Naive thymus-derived CD4-positive, alpha-beta T cell (primary cell): ENCODE data around the gene GPR33. TPM values are rescaled to one million over a fixed set of nuclear protein-coding genes. Genes with fewer than 3 reads are reported as not detected.

Source experiments
- ATAC-seq: fragments of 150-1000 bp; cut with Tn5 transposase; 2 replicates; pipeline ENCODE4 v1.10.0; 2021; ENCODE audit warnings: mild to moderate bottlenecking, moderate library complexity
- CTCF ChIA-PET: fragments of 350-600 bp; sonication (Branson Sonifier 250); formaldehyde crosslinking; loops from one replicate; lab custom pipeline; 2021; ENCODE audit warnings: antibody characterized with exemption; lab: Charles Lee
- POLR2A ChIA-PET: fragments of 350-600 bp; sonication (Branson Sonifier 250); formaldehyde crosslinking; loops from one replicate; lab custom pipeline; 2021; ENCODE audit warnings: antibody characterized with exemption, inconsistent platforms; lab: Charles Lee
- DNase-seq, 9 donors: peaks; one replicate each; pipeline versions ENCODE4 v3.0.0 to v3.0.0-alpha.2; 2020 to 2022; ENCODE audit warnings: mixed read lengths in 1 of 9
- H3K27ac ChIP-seq: one replicate; pipeline ENCODE4 v1.7.0; 2013; ENCODE audit warnings: mild to moderate bottlenecking, low read depth, low read length, moderate library complexity
- H3K27me3 ChIP-seq, 2 donors: one replicate each; pipeline ENCODE4 v1.7.0; 2013; ENCODE audit warnings: low read length in 2 of 2, mild to moderate bottlenecking in 2 of 2, moderate library complexity in 2 of 2; ENCODE audit not compliant: control insufficient read depth in 2 of 2, insufficient read depth in 2 of 2
- H3K36me3 ChIP-seq, 3 experiments: 1 replicate in 2 of 3; 2 replicates in 1 of 3; pipeline ENCODE4 v1.7.0; 2013; ENCODE audit warnings: low read length in 3 of 3, mild to moderate bottlenecking in 3 of 3, moderate library complexity in 1 of 3; ENCODE audit not compliant: insufficient read depth in 3 of 3, control insufficient read depth in 2 of 3
- H3K4me1 ChIP-seq, 2 donors: one replicate each; pipeline ENCODE4 v1.7.0; 2013; ENCODE audit warnings: low read length in 2 of 2, mild to moderate bottlenecking in 2 of 2, moderate library complexity in 1 of 2; ENCODE audit not compliant: control insufficient read depth in 2 of 2, insufficient read depth in 2 of 2
- H3K4me3 ChIP-seq: 2 replicates; pipeline ENCODE4 v1.7.0; 2013; ENCODE audit warnings: mild to moderate bottlenecking, low read length
- H3K9me3 ChIP-seq, 3 experiments: 1 replicate in 2 of 3; 2 replicates in 1 of 3; pipeline ENCODE4 v1.7.0; 2013; ENCODE audit warnings: low read length in 3 of 3; ENCODE audit not compliant: control insufficient read depth in 2 of 3
- H3K27ac Mint-ChIP-seq, 9 donors: one replicate each; pipeline ENCODE4 v1.8.0; 2020 to 2022; ENCODE audit warnings: mixed read lengths in 9 of 9, mild to moderate bottlenecking in 8 of 9, moderate library complexity in 5 of 9, inconsistent platforms in 2 of 9
- H3K27me3 Mint-ChIP-seq, 5 donors: one replicate each; pipeline ENCODE4 v1.8.0; 2021 to 2022; ENCODE audit warnings: mixed read lengths in 5 of 5, mild to moderate bottlenecking in 1 of 5
- H3K36me3 Mint-ChIP-seq, 5 donors: one replicate each; pipeline ENCODE4 v1.8.0; 2020 to 2022; ENCODE audit warnings: mixed read lengths in 5 of 5, mild to moderate bottlenecking in 3 of 5, inconsistent platforms in 1 of 5
- H3K4me1 Mint-ChIP-seq, 7 donors: one replicate each; pipeline ENCODE4 v1.8.0; 2020 to 2022; ENCODE audit warnings: mixed read lengths in 7 of 7, mild to moderate bottlenecking in 3 of 7, inconsistent platforms in 1 of 7
- H3K4me3 Mint-ChIP-seq, 10 donors: one replicate each; pipeline ENCODE4 v1.8.0; 2020 to 2022; ENCODE audit warnings: mild to moderate bottlenecking in 10 of 10, mixed read lengths in 10 of 10, moderate library complexity in 6 of 10, inconsistent platforms in 2 of 10
- H3K9me3 Mint-ChIP-seq, 11 donors: one replicate each; pipeline ENCODE4 v1.8.0; 2020 to 2022; ENCODE audit warnings: mixed read lengths in 11 of 11, mild to moderate bottlenecking in 4 of 11, inconsistent platforms in 1 of 11, moderate library complexity in 1 of 11
- intact Hi-C, 2 donors: fragments of 100-400 bp; cut with micrococcal nuclease; formaldehyde crosslinking; loops; one replicate each; pipeline ENCODE4 v1.15.1; 2023
- polyA plus RNA-seq, 2 donors: library from polyadenylated mRNA; unstranded; fragments of 300-500 nt; fragmentation: Illumina TruSeq; gene quantifications; one replicate each; pipeline ENCODE4 v1.2.3, GENCODE V29; 2021
- total RNA-seq, 6 experiments: library from RNA in 5 of 6; stranded (reverse) in 5 of 6; gene quantifications; 1 replicate in 5 of 6; 2 replicates in 1 of 6; pipeline ENCODE4 v1.2.3 and lab custom pipeline; 2021 to 2026

The GPR33 gene
- total and polyA plus RNA-seq, 7 experiments from 2014 or later = 0.29 TPM; not detected in 6

DNA sequence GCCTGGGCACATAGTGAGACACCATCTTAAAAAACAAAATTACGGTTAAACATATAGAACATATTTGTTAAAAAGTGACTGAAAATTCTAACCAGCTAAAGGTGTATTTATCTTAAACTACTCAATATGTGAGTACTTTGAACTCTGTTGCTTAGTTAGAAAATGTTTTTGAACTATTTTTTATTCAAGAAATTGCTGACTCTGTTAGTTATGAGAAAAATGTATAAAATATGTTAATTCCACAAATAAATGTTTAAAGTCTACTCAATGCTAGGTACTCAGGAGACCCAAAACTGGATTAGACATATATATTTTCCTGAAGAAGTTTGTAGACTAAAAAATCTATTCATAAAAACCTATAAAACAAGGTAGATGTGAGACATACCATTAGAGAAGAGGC lies 23.0 kb upstream of the GPR33 start:
- H3K27ac Mint-ChIP-seq = no peak overlapping the region
- intact Hi-C loops = loop anchor here (1.0 to 5.0 kb wide), 3 partner anchors 416 to 741 kb away; no protein-coding TSS in a partner anchor
- Histone ChIP-seq H3K27ac (no peak overlapping the region), H3K4me1 (no peaks in the 10 kb centered on the region), H3K9me3 (no peaks in the 10 kb centered on the region), H3K4me3 (no peak overlapping the region), H3K36me3 (no peaks in the 10 kb centered on the region), H3K27me3 (no peaks in the 10 kb centered on the region)
- DNase-seq (no peak), ATAC-seq (no peak)
- no peaks in the 10 kb centered on the region for H3K4me1 Mint-ChIP-seq
- no peaks in the 10 kb centered on the region for H3K36me3 Mint-ChIP-seq
- H3K9me3 Mint-ChIP-seq = no peaks in the 10 kb centered on the region
- ChIA-PET CTCF (interaction anchor here (1.2 to 3.5 kb wide), 2 partner anchors 742 to 744 kb away, joined by 3 to 23 read pairs; no protein-coding TSS in a partner anchor), POLR2A (no interaction called here)
- peaks cover 0 to 4% (median 0%) of the 10 kb centered on the region in 5 donors for H3K27me3 Mint-ChIP-seq
- no peak overlapping the region for H3K4me3 Mint-ChIP-seq

DNA sequence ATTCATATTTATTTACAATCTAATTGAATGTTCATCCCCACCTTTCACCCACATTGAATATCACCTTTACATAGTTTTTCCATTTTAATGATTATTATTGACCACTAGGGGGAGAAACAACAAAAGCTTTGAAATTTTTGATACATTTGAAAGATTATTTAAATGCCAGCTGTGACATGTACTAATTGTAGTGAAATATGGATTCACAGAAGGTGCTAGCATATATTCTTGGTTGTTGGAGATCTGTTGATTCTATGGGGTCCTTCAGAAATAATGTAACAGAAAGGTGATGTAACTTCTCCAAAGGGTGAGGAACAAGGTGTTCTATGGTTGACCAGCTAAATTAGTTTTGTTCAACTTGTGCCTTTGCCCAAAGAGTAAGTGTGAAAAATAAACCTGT lies 22.4 kb upstream of the GPR33 start:
- POLR2A ChIA-PET = no interaction called here
- no peaks in the 10 kb centered on the region for H3K9me3 ChIP-seq
- CTCF ChIA-PET = interaction anchor here (1.0 to 3.5 kb wide), 2 partner anchors 740 to 744 kb away, joined by 3 to 23 read pairs; no protein-coding TSS in a partner anchor
- no peak overlapping the region for H3K27ac Mint-ChIP-seq
- no peak overlapping the region for H3K27ac ChIP-seq
- DNase-seq (peak in 5 of 9 donors; percentile 7 to 19 (median 12)), ATAC-seq (no peak)
- no peaks in the 10 kb centered on the region for H3K36me3 Mint-ChIP-seq
- intact Hi-C loops = loop anchor here (1.0 to 5.0 kb wide), 3 partner anchors 417 to 742 kb away; no protein-coding TSS in a partner anchor
- no peaks in the 10 kb centered on the region for H3K9me3 Mint-ChIP-seq
- no peaks in the 10 kb centered on the region for H3K27me3 ChIP-seq
- no peak overlapping the region for H3K4me3 ChIP-seq
- H3K36me3 ChIP-seq = no peaks in the 10 kb centered on the region
- H3K4me3 Mint-ChIP-seq = no peak overlapping the region
- H3K4me1 ChIP-seq = no peaks in the 10 kb centered on the region
- no peaks in the 10 kb centered on the region for H3K4me1 Mint-ChIP-seq
- H3K27me3 Mint-ChIP-seq = peaks cover 0 to 4% (median 0%) of the 10 kb centered on the region in 5 donors

DNA sequence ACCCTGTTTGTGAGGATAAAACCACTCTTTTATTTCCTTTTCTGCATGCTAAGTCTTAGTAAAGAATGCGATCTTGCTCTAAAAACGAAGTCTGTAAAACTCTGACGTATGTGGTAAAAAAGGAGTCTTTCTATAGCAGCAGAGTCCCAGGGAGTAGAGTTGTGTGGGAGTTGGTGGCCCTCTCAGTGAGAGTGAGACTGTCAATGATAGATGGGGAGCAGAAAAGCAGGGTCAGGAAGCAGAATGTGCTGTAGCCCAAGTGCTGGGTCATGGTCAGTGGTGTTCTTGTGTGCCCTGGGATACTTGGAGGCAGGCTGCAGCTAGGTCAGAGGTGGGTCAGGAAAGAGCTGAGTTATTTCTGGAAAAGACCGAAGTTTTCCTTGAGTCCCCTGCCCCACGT lies 20.3 kb upstream of the GPR33 start:
- H3K4me3 ChIP-seq = no peak overlapping the region
- H3K27ac ChIP-seq = no peak overlapping the region
- no peaks in the 10 kb centered on the region for H3K4me1 Mint-ChIP-seq
- ChIA-PET POLR2A (no interaction called here), CTCF (no interaction called here)
- H3K9me3 ChIP-seq = no peaks in the 10 kb centered on the region
- peaks cover 0 to 4% (median 0%) of the 10 kb centered on the region in 5 donors for H3K27me3 Mint-ChIP-seq
- H3K27ac Mint-ChIP-seq = no peak overlapping the region
- intact Hi-C loops = no loop called here
- no peaks in the 10 kb centered on the region for H3K27me3 ChIP-seq
- H3K36me3 ChIP-seq = no peaks in the 10 kb centered on the region
- ATAC-seq (no peak), DNase-seq (no peak)
- H3K36me3 Mint-ChIP-seq = no peaks in the 10 kb centered on the region
- H3K4me3 Mint-ChIP-seq = no peak overlapping the region
- no peaks in the 10 kb centered on the region for H3K9me3 Mint-ChIP-seq
- no peaks in the 10 kb centered on the region for H3K4me1 ChIP-seq

DNA sequence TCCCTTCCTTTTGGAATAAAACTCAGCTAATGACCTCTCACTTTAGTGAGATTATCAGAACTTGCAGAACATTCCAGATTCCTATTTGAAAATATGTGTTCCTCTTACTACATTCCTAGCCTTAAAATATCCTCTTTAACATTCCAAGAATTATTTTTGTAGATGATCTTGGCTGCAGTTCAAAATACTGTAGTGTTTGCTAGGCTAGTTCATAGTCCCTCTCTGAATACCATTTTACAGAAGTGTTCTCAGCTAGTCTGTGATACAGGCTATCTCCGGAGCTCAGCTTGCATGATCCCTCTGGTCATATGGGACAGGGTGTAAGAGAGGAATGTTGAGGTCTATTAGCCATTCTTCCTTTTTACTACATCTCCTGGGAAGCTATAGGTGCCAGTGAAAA lies 17.6 kb upstream of the GPR33 start:
- ChIA-PET POLR2A (no interaction called here), CTCF (no interaction called here)
- Histone ChIP-seq H3K9me3 (no peaks in the 10 kb centered on the region), H3K27ac (no peak overlapping the region), H3K27me3 (no peaks in the 10 kb centered on the region), H3K4me1 (no peaks in the 10 kb centered on the region), H3K4me3 (no peak overlapping the region), H3K36me3 (no peaks in the 10 kb centered on the region)
- Mint-ChIP-seq H3K4me3 (no peak overlapping the region), H3K27ac (no peak overlapping the region), H3K27me3 (peaks cover 0 to 4% (median 0%) of the 10 kb centered on the region in 5 donors), H3K4me1 (no peaks in the 10 kb centered on the region), H3K36me3 (no peaks in the 10 kb centered on the region), H3K9me3 (no peaks in the 10 kb centered on the region)
- no peak for DNase-seq
- ATAC-seq = no peak
- intact Hi-C loops = no loop called here

DNA sequence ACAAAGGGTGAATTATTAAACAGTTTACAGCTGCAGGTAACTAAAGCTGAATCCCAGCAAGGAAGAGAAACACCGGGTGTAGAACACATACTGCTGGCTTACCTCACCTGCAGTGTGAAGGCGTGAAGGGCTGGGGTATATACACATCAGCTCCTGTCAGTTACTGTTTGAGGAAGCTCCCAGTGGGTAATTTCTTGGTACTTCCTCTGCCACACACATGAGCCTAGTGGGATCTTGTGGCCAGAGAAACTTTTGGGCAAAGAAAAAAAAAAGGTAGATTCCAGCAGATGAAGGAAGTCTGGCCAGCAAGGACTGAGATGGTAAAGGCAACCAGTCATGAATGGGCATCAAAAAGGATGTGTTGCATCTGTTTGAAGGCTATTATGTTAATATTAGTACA lies 14.0 kb upstream of the GPR33 start:
- POLR2A ChIA-PET = no interaction called here
- Mint-ChIP-seq H3K36me3 (no peaks in the 10 kb centered on the region), H3K4me1 (no peaks in the 10 kb centered on the region), H3K9me3 (peaks cover 0 to 7% (median 0%) of the 10 kb centered on the region in 11 donors), H3K4me3 (no peak overlapping the region), H3K27ac (no peak overlapping the region), H3K27me3 (peaks cover 0 to 6% (median 6%) of the 10 kb centered on the region in 5 donors)
- no peak for DNase-seq
- no peaks in the 10 kb centered on the region for H3K36me3 ChIP-seq
- no peaks in the 10 kb centered on the region for H3K4me1 ChIP-seq
- no peak for ATAC-seq
- no peak overlapping the region for H3K4me3 ChIP-seq
- intact Hi-C loops = no loop called here
- CTCF ChIA-PET = interaction anchor here (0.8 to 1.3 kb wide), 2 partner anchors 229 to 751 kb away, joined by 3 read pairs; no protein-coding TSS in a partner anchor
- no peaks in the 10 kb centered on the region for H3K9me3 ChIP-seq
- H3K27me3 ChIP-seq = no peaks in the 10 kb centered on the region
- H3K27ac ChIP-seq = no peak overlapping the region

DNA sequence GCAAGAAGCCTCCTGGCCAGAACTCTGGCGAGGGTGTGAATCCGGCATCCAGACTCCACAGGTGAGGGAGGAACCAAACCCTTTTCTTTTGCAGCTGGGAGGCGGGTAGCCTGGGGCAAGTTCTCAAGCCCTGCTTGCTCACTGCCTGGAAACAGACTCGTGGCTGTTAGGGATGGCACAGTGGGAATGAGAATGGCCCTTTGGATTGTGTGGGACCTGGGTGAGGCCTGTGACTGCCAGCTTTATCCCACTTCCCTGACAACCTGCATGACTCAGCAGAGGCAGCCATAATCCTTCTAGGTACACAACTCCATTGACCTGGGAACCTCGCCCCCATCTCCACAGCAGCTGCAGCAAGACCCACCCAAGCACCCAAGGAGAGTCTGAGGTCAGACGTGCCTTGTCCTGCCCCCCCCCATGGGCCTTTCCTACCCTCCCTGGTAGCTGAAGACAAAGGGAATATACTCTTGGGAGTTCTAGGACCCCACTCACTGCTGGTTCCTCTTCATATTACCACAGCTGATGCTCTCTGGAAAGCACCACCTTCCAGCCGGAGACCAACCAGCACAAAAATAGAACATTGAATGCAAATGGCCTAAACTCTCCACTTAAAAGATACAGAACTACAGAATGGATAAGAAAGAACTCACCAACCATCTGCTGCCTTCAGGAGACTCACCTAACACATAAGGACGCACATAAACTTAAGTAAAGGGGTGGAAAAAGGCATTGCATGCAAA lies 5.1 kb upstream of the GPR33 start:
- H3K4me1 Mint-ChIP-seq = no peaks in the 10 kb centered on the region
- no peaks in the 10 kb centered on the region for H3K9me3 ChIP-seq
- H3K27me3 ChIP-seq = no peaks in the 10 kb centered on the region
- ATAC-seq (no peak), DNase-seq (no peak)
- POLR2A ChIA-PET = interaction anchor here (0.6 kb wide), 1 partner anchor 14 kb away, joined by 3 read pairs; no protein-coding TSS in a partner anchor
- no peak overlapping the region for H3K4me3 ChIP-seq
- no peaks in the 10 kb centered on the region for H3K4me1 ChIP-seq
- H3K9me3 Mint-ChIP-seq = peaks cover 0 to 5% (median 0%) of the 10 kb centered on the region in 11 donors
- H3K27ac ChIP-seq = no peak overlapping the region
- H3K36me3 ChIP-seq = no peaks in the 10 kb centered on the region
- no peak overlapping the region for H3K4me3 Mint-ChIP-seq
- no peak overlapping the region for H3K27ac Mint-ChIP-seq
- peaks cover 10 to 22% (median 14%) of the 10 kb centered on the region in 5 donors for H3K27me3 Mint-ChIP-seq
- H3K36me3 Mint-ChIP-seq = peaks cover 0 to 9% (median 0%) of the 10 kb centered on the region in 5 donors
- CTCF ChIA-PET = no interaction called here
- intact Hi-C loops = no loop called here
